HG03432 (cell line): ENCODE measurements around the gene DUSP22.
"Not testable (repeated sequence)": the region's sequence is repeated elsewhere in the genome, so short reads cannot be mapped to it uniquely, and the experiment has no call there.

Experiments
- ATAC-seq: cut with Tn5 transposase; IDR thresholded peaks from one replicate; pipeline ENCODE4 v1.9.1; 2021; ENCODE audit warnings: mild to moderate bottlenecking, moderate library complexity; ENCODE audit not compliant: unreplicated experiment

The DUSP22 gene

GRCh38 chr6:376827-377640, 84.7 kb downstream of the DUSP22 start:
- no peak for ATAC-seq

- ATAC-seq, result not testable (repeated sequence)
These were observed 85.3 kb downstream of the DUSP22 start for GRCh38 chr6:377641-378020.

- ATAC-seq, result no peak
These were observed 86.0 kb downstream of the DUSP22 start for GRCh38 chr6:378090-378957.

- ATAC-seq, result peak; percentile 5
These were observed 86.7 kb downstream of the DUSP22 start for GRCh38 chr6:378958-379409.

GRCh38 chr6:379410-380181, 87.3 kb downstream of the DUSP22 start:
- ATAC-seq, result peak; percentile 59

- no peak for ATAC-seq
These were observed 88.2 kb downstream of the DUSP22 start for GRCh38 chr6:380234-381218.

GRCh38 chr6:381742-382461, 89.6 kb downstream of the DUSP22 start:
- ATAC-seq, result no peak

- no peak for ATAC-seq
These were observed 90.9 kb downstream of the DUSP22 start for GRCh38 chr6:382883-383810.

GRCh38 chr6:383856-384255, 91.6 kb downstream of the DUSP22 start:
- no peak for ATAC-seq

GRCh38 chr6:384898-385297, 92.6 kb downstream of the DUSP22 start:
- no peak for ATAC-seq

- no peak for ATAC-seq
These were observed 93.3 kb downstream of the DUSP22 start for GRCh38 chr6:385614-386013.

GRCh38 chr6:386688-387266, 94.5 kb downstream of the DUSP22 start:
- ATAC-seq, result no peak

GRCh38 chr6:387293-387741, 95.0 kb downstream of the DUSP22 start:
- ATAC-seq, result no peak

GRCh38 chr6:388202-388903, 96.1 kb downstream of the DUSP22 start:
- no peak for ATAC-seq

GRCh38 chr6:389143-389542, 96.9 kb downstream of the DUSP22 start:
- no peak for ATAC-seq

GRCh38 chr6:389622-390021, 97.3 kb downstream of the DUSP22 start:
- ATAC-seq, result peak; percentile 41

GRCh38 chr6:390914-391558, 98.7 kb downstream of the DUSP22 start:
- ATAC-seq, result peak; percentile 24
